Renal cortical epithelial cell (primary cell): ENCODE measurements around the gene KLF6. TPM values are rescaled to one million over a fixed set of nuclear protein-coding genes. Genes with fewer than 3 reads are reported as not detected.

ENCODE experiments used
- DNase-seq: peaks from one replicate; pipeline ENCODE4 v3.0.0-alpha.2; 2011; ENCODE audit warnings: low read depth
- total RNA-seq: library from RNA; depleted of rRNA; stranded (reverse); fragments of >200 nt; gene quantifications from 2 replicates; pipeline ENCODE4 v1.2.3, GENCODE V29; 2014

Gene KLF6
- total RNA-seq, 1 donor from 2014 or later: 126 TPM

GRCh38 chr10:3729397-3729976 is 55.5 kb downstream of the KLF6 start:
- peak; percentile 90 for DNase-seq

GRCh38 chr10:3728563-3728962 is 56.4 kb downstream of the KLF6 start:
- no peak for DNase-seq

GRCh38 chr10:3727268-3727667 is 57.7 kb downstream of the KLF6 start:
- no peak for DNase-seq
